ENCODE measurements around the gene ARMC6.

DNA sequence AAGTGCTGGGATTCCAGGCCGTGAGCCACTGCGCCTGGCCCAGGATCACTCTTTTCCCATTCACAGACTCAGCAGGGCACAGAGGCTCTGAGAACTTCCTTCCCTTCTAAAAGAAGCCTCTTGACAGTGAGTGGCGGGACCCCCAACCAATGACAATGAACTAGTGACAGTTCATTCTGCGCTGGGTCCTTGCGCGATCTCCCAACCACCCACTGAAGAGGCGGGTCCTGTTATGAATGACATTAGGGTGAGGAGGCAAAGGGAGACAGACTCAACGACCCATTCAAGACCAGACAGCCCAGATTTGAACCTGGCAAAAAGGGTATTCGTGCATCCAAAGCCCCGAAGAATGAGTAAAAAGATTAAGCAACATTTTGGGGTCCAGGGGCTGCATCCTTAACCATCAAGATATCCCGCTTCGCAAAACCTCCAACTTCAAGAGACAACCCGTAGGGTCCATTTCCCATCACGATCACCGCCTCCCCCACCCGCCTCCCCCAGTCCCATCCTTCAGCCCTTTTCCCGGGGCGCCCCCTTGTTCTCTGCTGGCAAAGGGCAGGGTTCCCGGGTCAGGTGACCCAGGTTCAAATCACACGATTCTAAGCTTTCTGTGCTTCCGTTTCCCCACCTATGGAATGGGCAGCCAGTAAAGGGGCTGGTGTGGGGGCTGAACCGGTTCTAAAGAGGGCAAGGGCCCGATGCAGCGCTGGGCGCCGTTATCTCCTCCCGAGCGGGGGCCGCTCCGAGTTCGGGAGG is 805 bp upstream of the ARMC6 start:
- no peak for TF ChIP-seq RAD21 (IDR thresholded peaks at IDR 0.05; ENCODE audit: low read depth)
- TF ChIP-seq EGR1 (IDR thresholded peaks at IDR 0.05), result no peak
- TF ChIP-seq EP300 (IDR thresholded peaks at IDR 0.05; ENCODE audit: borderline replicate concordance), result no peak
- no peak for TF ChIP-seq TAF1 (IDR thresholded peaks at IDR 0.05; ENCODE audit: low read depth)
- TF ChIP-seq NFIC (IDR thresholded peaks at IDR 0.05), result no peak
- TF ChIP-seq, protein P1, sequence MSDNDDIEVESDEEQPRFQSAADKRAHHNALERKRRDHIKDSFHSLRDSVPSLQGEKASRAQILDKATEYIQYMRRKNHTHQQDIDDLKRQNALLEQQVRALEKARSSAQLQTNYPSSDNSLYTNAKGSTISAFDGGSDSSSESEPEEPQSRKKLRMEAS (IDR thresholded peaks at IDR 0.05), result no peak
- no peak for TF ChIP-seq TCF12 (IDR thresholded peaks at IDR 0.05; ENCODE audit: low read depth)
- no peak for TF ChIP-seq CEBPB (IDR thresholded peaks at IDR 0.05)
- TF ChIP-seq, protein P2, sequence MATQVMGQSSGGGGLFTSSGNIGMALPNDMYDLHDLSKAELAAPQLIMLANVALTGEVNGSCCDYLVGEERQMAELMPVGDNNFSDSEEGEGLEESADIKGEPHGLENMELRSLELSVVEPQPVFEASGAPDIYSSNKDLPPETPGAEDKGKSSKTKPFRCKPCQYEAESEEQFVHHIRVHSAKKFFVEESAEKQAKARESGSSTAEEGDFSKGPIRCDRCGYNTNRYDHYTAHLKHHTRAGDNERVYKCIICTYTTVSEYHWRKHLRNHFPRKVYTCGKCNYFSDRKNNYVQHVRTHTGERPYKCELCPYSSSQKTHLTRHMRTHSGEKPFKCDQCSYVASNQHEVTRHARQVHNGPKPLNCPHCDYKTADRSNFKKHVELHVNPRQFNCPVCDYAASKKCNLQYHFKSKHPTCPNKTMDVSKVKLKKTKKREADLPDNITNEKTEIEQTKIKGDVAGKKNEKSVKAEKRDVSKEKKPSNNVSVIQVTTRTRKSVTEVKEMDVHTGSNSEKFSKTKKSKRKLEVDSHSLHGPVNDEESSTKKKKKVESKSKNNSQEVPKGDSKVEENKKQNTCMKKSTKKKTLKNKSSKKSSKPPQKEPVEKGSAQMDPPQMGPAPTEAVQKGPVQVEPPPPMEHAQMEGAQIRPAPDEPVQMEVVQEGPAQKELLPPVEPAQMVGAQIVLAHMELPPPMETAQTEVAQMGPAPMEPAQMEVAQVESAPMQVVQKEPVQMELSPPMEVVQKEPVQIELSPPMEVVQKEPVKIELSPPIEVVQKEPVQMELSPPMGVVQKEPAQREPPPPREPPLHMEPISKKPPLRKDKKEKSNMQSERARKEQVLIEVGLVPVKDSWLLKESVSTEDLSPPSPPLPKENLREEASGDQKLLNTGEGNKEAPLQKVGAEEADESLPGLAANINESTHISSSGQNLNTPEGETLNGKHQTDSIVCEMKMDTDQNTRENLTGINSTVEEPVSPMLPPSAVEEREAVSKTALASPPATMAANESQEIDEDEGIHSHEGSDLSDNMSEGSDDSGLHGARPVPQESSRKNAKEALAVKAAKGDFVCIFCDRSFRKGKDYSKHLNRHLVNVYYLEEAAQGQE (IDR thresholded peaks at IDR 0.05; ENCODE audit: low read depth), result no peak
- no peak for TF ChIP-seq TEAD4 (IDR thresholded peaks at IDR 0.05)
- no peak for TF ChIP-seq YY1 (IDR thresholded peaks at IDR 0.05; ENCODE audit: low read depth)
- TF ChIP-seq FOXM1 (IDR thresholded peaks at IDR 0.05; ENCODE audit: borderline replicate concordance, low read depth), result no peak
- no peak for TF ChIP-seq CREB1 (IDR thresholded peaks at IDR 0.05; ENCODE audit: low read depth)
